ENCODE data around the gene TRIM14.

- TF ChIP-seq CREB5 (CRISPR knock-in tag; IDR thresholded peaks at IDR 0.05; ENCODE audit: low read depth) (no peak), OSR1 (CRISPR knock-in tag; IDR thresholded peaks at IDR 0.05) (no peak), PATZ1 (CRISPR knock-in tag; IDR thresholded peaks at IDR 0.05; ENCODE audit: borderline replicate concordance) (no peak), POU6F1 (CRISPR knock-in tag; IDR thresholded peaks at IDR 0.05; ENCODE audit: borderline replicate concordance, low read depth) (no peak), ZNF565 (CRISPR knock-in tag; conservative IDR thresholded peaks at IDR 0.05; ENCODE audit: low read depth) (no peak), ARNTL (CRISPR knock-in tag; IDR thresholded peaks at IDR 0.05; ENCODE audit: borderline replicate concordance, low read depth) (no peak), GLIS3 (CRISPR knock-in tag; IDR thresholded peaks at IDR 0.05) (no peak), ISL1 (CRISPR knock-in tag; IDR thresholded peaks at IDR 0.05) (no peak), RARB (CRISPR knock-in tag; IDR thresholded peaks at IDR 0.05) (no peak), ZNF8 (CRISPR knock-in tag; IDR thresholded peaks at IDR 0.05) (no peak), ESRRG (CRISPR knock-in tag; IDR thresholded peaks at IDR 0.05) (no peak), ZFP30 (CRISPR knock-in tag; IDR thresholded peaks at IDR 0.05) (no peak)
These were observed 23.3 kb upstream of the TRIM14 start for GRCh38 chr9:98142182-98142907.
